H1 (cell line): Measurements from ENCODE around the gene OR1I1. TPM values are rescaled to one million over a fixed set of nuclear protein-coding genes. Genes with fewer than 3 reads are reported as not detected.

Source experiments
- CHD1 ChIP-seq: IDR thresholded peaks from 2 replicates; pipeline ENCODE4 v1.6.1; 2012; ENCODE audit warnings: low read depth, low read length, improper control_type of control experiment
- CHD2 ChIP-seq: IDR thresholded peaks from 2 replicates; pipeline ENCODE4 v1.6.1; 2012; ENCODE audit warnings: low read length, improper control_type of control experiment
- JUND ChIP-seq: IDR thresholded peaks from 2 replicates; pipeline ENCODE4 v1.6.1; 2011; ENCODE audit warnings: mild to moderate bottlenecking, improper control_type of control experiment, low read length
- KDM4A ChIP-seq: IDR thresholded peaks from one replicate; pipeline ENCODE4 v1.7.1; 2012; ENCODE audit warnings: low read depth, mild to moderate bottlenecking, moderate library complexity, low read length, inconsistent platforms; ENCODE audit not compliant: severe bottlenecking
- MAFK ChIP-seq: IDR thresholded peaks from 2 replicates; pipeline ENCODE4 v1.6.1; 2012; ENCODE audit warnings: low read depth, mild to moderate bottlenecking, improper control_type of control experiment, low read length
- NANOG ChIP-seq: IDR thresholded peaks from 2 replicates; pipeline ENCODE4 v1.6.1; 2011; ENCODE audit warnings: low read length, low read depth, mild to moderate bottlenecking, inconsistent platforms; ENCODE audit not compliant: insufficient read depth, poor library complexity, severe bottlenecking
- polyA plus RNA-seq, 7 experiments: library from polyadenylated mRNA; depleted of rRNA in 3 of 7; stranded (reverse) in 5 of 7; unstranded in 2 of 7; fragments of >200 nt in 5 of 7; fragments of 200-250 nt in 2 of 7; gene quantifications; 1 replicate in 5 of 7; 2 replicates in 1 of 7; 4 replicates in 1 of 7; pipeline versions ENCODE4 v1.2.1 to v1.2.3, GENCODE V29; 2011 to 2013; ENCODE audit warnings: missing spikeins in 2 of 7, mixed read lengths in 2 of 7
- total RNA-seq: library from RNA; stranded (reverse); fragmentation: NEBNext Ultra II Directional; extraction: Animal tissue kit (Norgen Biotek cat#: 25700); gene quantifications from 2 replicates; pipeline ENCODE4 v1.2.1, GENCODE V29; 2021
- TF ChIP-seq, protein P1 (sequence below): fragments of 300-600 bp; sonication (generic); IDR thresholded peaks from 2 replicates; pipeline ENCODE4 v1.7.1; 2012; ENCODE audit warnings: low read length, moderate library complexity, mild to moderate bottlenecking, inconsistent platforms; ENCODE audit not compliant: insufficient replicate concordance
- TF ChIP-seq, protein P2 (sequence below): IDR thresholded peaks from 2 replicates; pipeline ENCODE4 v1.6.1; 2012; ENCODE audit warnings: low read length, inconsistent platforms
- TF ChIP-seq, protein P3 (sequence below): IDR thresholded peaks from 2 replicates; pipeline ENCODE4 v1.6.1; 2012; ENCODE audit warnings: inconsistent platforms

OR1I1 gene
- total and polyA plus RNA-seq, 2 of the 8 experiments (the other 6 are each of a cell fraction or from before 2014, with no cell fraction given) = not detected

DNA sequence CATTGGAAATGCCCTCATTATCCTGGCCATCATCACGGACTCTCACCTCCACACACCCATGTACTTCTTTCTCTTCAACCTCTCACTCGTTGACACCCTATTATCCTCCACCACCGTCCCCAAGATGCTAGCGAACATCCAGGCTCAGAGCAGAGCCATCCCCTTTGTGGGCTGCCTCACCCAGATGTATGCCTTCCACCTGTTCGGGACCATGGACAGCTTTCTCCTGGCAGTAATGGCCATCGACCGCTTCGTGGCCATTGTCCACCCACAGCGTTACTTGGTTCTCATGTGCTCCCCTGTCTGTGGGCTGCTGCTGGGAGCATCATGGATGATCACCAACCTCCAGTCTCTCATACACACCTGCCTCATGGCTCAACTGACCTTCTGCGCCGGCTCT, 5.2 kb downstream of the OR1I1 start (continued):
- TF ChIP-seq, protein P1, sequence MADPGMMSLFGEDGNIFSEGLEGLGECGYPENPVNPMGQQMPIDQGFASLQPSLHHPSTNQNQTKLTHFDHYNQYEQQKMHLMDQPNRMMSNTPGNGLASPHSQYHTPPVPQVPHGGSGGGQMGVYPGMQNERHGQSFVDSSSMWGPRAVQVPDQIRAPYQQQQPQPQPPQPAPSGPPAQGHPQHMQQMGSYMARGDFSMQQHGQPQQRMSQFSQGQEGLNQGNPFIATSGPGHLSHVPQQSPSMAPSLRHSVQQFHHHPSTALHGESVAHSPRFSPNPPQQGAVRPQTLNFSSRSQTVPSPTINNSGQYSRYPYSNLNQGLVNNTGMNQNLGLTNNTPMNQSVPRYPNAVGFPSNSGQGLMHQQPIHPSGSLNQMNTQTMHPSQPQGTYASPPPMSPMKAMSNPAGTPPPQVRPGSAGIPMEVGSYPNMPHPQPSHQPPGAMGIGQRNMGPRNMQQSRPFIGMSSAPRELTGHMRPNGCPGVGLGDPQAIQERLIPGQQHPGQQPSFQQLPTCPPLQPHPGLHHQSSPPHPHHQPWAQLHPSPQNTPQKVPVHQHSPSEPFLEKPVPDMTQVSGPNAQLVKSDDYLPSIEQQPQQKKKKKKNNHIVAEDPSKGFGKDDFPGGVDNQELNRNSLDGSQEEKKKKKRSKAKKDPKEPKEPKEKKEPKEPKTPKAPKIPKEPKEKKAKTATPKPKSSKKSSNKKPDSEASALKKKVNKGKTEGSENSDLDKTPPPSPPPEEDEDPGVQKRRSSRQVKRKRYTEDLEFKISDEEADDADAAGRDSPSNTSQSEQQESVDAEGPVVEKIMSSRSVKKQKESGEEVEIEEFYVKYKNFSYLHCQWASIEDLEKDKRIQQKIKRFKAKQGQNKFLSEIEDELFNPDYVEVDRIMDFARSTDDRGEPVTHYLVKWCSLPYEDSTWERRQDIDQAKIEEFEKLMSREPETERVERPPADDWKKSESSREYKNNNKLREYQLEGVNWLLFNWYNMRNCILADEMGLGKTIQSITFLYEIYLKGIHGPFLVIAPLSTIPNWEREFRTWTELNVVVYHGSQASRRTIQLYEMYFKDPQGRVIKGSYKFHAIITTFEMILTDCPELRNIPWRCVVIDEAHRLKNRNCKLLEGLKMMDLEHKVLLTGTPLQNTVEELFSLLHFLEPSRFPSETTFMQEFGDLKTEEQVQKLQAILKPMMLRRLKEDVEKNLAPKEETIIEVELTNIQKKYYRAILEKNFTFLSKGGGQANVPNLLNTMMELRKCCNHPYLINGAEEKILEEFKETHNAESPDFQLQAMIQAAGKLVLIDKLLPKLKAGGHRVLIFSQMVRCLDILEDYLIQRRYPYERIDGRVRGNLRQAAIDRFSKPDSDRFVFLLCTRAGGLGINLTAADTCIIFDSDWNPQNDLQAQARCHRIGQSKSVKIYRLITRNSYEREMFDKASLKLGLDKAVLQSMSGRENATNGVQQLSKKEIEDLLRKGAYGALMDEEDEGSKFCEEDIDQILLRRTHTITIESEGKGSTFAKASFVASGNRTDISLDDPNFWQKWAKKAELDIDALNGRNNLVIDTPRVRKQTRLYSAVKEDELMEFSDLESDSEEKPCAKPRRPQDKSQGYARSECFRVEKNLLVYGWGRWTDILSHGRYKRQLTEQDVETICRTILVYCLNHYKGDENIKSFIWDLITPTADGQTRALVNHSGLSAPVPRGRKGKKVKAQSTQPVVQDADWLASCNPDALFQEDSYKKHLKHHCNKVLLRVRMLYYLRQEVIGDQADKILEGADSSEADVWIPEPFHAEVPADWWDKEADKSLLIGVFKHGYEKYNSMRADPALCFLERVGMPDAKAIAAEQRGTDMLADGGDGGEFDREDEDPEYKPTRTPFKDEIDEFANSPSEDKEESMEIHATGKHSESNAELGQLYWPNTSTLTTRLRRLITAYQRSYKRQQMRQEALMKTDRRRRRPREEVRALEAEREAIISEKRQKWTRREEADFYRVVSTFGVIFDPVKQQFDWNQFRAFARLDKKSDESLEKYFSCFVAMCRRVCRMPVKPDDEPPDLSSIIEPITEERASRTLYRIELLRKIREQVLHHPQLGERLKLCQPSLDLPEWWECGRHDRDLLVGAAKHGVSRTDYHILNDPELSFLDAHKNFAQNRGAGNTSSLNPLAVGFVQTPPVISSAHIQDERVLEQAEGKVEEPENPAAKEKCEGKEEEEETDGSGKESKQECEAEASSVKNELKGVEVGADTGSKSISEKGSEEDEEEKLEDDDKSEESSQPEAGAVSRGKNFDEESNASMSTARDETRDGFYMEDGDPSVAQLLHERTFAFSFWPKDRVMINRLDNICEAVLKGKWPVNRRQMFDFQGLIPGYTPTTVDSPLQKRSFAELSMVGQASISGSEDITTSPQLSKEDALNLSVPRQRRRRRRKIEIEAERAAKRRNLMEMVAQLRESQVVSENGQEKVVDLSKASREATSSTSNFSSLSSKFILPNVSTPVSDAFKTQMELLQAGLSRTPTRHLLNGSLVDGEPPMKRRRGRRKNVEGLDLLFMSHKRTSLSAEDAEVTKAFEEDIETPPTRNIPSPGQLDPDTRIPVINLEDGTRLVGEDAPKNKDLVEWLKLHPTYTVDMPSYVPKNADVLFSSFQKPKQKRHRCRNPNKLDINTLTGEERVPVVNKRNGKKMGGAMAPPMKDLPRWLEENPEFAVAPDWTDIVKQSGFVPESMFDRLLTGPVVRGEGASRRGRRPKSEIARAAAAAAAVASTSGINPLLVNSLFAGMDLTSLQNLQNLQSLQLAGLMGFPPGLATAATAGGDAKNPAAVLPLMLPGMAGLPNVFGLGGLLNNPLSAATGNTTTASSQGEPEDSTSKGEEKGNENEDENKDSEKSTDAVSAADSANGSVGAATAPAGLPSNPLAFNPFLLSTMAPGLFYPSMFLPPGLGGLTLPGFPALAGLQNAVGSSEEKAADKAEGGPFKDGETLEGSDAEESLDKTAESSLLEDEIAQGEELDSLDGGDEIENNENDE = no peak
- TF ChIP-seq CHD1 (no peak), NANOG (no peak), CHD2 (no peak), JUND (no peak), KDM4A (no peak), MAFK (no peak)
- TF ChIP-seq, protein P2, sequence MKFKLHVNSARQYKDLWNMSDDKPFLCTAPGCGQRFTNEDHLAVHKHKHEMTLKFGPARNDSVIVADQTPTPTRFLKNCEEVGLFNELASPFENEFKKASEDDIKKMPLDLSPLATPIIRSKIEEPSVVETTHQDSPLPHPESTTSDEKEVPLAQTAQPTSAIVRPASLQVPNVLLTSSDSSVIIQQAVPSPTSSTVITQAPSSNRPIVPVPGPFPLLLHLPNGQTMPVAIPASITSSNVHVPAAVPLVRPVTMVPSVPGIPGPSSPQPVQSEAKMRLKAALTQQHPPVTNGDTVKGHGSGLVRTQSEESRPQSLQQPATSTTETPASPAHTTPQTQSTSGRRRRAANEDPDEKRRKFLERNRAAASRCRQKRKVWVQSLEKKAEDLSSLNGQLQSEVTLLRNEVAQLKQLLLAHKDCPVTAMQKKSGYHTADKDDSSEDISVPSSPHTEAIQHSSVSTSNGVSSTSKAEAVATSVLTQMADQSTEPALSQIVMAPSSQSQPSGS = no peak
- TF ChIP-seq, protein P3, sequence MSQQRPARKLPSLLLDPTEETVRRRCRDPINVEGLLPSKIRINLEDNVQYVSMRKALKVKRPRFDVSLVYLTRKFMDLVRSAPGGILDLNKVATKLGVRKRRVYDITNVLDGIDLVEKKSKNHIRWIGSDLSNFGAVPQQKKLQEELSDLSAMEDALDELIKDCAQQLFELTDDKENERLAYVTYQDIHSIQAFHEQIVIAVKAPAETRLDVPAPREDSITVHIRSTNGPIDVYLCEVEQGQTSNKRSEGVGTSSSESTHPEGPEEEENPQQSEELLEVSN = no peak
